ENCODE measurements around the gene MED19. TPM values are rescaled to one million over a fixed set of nuclear protein-coding genes. Genes with fewer than 3 reads are reported as not detected.

The MED19 gene, protein sequence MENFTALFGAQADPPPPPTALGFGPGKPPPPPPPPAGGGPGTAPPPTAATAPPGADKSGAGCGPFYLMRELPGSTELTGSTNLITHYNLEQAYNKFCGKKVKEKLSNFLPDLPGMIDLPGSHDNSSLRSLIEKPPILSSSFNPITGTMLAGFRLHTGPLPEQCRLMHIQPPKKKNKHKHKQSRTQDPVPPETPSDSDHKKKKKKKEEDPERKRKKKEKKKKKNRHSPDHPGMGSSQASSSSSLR
- total RNA-seq (2021; ENCODE audit: unreplicated experiment) (29.7 TPM), Bru-seq, nascent RNA (percentile 74 among the genes with signal in this experiment), BruChase-seq, experiment 1, labeled RNA remaining after a 2-hour chase (percentile 76 among the genes with signal in this experiment), BruChase-seq, experiment 2, labeled RNA remaining after a 6-hour chase (percentile 77 among the genes with signal in this experiment)
- polyA plus RNA-seq (2012; ENCODE audit: insufficient read length) = 33.6 TPM
- long read RNA-seq, transcript MED19-202 (5 exons, 1,203 nt) = major isoform, 48 of 67 reads
- long read RNA-seq, partial matches to known transcripts = 12 of 67 reads
- long read RNA-seq, other reads (novel, unspliced or antisense) = 4 of 67 reads

DNA sequence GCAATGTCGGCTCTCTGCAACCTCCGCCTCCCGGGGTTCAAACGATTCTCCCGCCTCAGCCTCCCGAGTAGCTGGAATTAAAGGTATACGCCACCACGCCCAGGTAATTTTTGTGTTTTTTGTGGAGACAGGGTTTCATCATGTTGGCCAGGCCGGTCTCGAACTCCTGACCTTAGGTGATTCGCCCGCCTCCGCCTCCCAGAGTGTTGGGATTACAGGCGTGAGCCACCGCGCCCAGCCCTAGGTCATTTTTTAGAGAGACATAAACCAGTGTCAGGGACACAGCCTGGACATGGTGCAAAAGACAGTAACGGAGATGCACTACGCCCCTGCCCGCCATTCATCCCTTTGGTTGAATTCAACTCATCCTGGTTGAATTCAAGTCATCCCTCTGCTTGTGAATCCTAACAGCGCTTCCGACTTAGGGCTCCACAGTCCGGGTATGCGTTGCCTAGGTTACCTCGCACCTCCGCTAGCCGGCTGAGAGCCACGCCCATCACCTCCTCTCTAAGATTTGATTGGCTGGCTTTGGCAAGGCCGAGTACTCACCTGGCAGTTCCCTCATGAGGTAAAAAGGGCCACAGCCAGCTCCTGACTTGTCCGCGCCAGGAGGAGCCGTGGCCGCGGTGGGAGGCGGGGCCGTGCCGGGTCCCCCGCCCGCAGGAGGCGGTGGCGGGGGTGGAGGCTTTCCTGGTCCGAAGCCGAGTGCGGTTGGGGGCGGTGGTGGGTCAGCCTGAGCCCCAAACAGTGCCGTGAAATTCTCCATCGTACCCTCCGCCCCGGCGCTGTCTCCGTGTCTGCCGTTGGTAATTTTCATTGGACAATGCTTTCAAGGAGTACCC is at the start of gene MED19:
Gene MED19 (minus strand): TSS at position 802 of the 842 bp plus-strand sequence. CDS start 36 bp downstream, at position 766.
- POLR2A ChIA-PET = interaction anchor here (0.5 to 0.6 kb wide), 3 partner anchors 18 to 146 kb away, joined by 3 read pairs; no protein-coding TSS in a partner anchor
- Histone ChIP-seq H3K27me3 (ENCODE audit: control insufficient read depth, insufficient read depth, low read length) (no peaks in the 10 kb centered on the region), H3K36me3 (ENCODE audit: control insufficient read depth, insufficient read depth, low read length) (peaks cover 7% of the 10 kb centered on the region), H3K27ac (ENCODE audit: low read length) (peak within 1 kb of the TSS; percentile 95), H3K4me1 (ENCODE audit: control insufficient read depth, insufficient read depth, low read length) (peaks cover 17% of the 10 kb centered on the region; the same call in 1 of the 2 replicates), H3K9me3 (ENCODE audit: control insufficient read depth, insufficient read depth, low read depth, low read length) (no peaks in the 10 kb centered on the region), H3K4me3 (ENCODE audit: low read depth in 2 of 2, low read length in 2 of 2) (peak within 1 kb of the TSS; percentile 98)
- TF ChIP-seq POLR2AphosphoS5 (IDR thresholded peaks at IDR 0.05; ENCODE audit: low read depth, low read length) = peak; percentile 21; the same call in 1 of the 2 replicates
- no peak for TF ChIP-seq TCF7L2 (IDR thresholded peaks at IDR 0.05; ENCODE audit: low read depth, low read length)
- TF ChIP-seq, protein P1, sequence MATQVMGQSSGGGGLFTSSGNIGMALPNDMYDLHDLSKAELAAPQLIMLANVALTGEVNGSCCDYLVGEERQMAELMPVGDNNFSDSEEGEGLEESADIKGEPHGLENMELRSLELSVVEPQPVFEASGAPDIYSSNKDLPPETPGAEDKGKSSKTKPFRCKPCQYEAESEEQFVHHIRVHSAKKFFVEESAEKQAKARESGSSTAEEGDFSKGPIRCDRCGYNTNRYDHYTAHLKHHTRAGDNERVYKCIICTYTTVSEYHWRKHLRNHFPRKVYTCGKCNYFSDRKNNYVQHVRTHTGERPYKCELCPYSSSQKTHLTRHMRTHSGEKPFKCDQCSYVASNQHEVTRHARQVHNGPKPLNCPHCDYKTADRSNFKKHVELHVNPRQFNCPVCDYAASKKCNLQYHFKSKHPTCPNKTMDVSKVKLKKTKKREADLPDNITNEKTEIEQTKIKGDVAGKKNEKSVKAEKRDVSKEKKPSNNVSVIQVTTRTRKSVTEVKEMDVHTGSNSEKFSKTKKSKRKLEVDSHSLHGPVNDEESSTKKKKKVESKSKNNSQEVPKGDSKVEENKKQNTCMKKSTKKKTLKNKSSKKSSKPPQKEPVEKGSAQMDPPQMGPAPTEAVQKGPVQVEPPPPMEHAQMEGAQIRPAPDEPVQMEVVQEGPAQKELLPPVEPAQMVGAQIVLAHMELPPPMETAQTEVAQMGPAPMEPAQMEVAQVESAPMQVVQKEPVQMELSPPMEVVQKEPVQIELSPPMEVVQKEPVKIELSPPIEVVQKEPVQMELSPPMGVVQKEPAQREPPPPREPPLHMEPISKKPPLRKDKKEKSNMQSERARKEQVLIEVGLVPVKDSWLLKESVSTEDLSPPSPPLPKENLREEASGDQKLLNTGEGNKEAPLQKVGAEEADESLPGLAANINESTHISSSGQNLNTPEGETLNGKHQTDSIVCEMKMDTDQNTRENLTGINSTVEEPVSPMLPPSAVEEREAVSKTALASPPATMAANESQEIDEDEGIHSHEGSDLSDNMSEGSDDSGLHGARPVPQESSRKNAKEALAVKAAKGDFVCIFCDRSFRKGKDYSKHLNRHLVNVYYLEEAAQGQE (IDR thresholded peaks at IDR 0.05; ENCODE audit: insufficient read depth in 1 of 2, low read depth in 2 of 2, low read length in 1 of 2) = no peak
- TF ChIP-seq SIN3A (IDR thresholded peaks at IDR 0.05; ENCODE audit: borderline replicate concordance, insufficient read depth, low read depth, low read length) = 0 out of 2 replicates have a peak, but pooled peaks have one; percentile 72
- TF ChIP-seq CTCF (IDR thresholded peaks at IDR 0.05) = no peak
- BruUV-seq (replicated peaks) = TSS peak; percentile 84
- intact Hi-C loops (cut with micrococcal nuclease; ENCODE audit: unreplicated experiment) (no loop called here), in situ Hi-C loops (cut with HindIII; ENCODE audit: low pct_unique_long_range_greater_than_20kb, low sequenced_read_pairs) (no loop called here)
- DNase-seq (ENCODE audit: low read depth, low spot score) (peak; percentile 8), ATAC-seq (peak; percentile 76)
- CTCF ChIA-PET = interaction anchor here (0.6 kb wide), 1 partner anchor 14 kb away, joined by 3 read pairs; no protein-coding TSS in a partner anchor

- BruUV-seq (replicated peaks) = no TSS peak
Observed at GRCh38 chr11:57758174-57758573, 46.2 kb upstream of the MED19 start.

More at GRCh38 chr11:57758174-57758573, 46.2 kb upstream of the MED19 start:
- in situ Hi-C loops (cut with HindIII; ENCODE audit: low pct_unique_long_range_greater_than_20kb, low sequenced_read_pairs) = no loop called here
- TF ChIP-seq CTCF (IDR thresholded peaks at IDR 0.05) = no peak
- TF ChIP-seq SIN3A (IDR thresholded peaks at IDR 0.05; ENCODE audit: borderline replicate concordance, insufficient read depth, low read depth, low read length) = no peak
- TF ChIP-seq, protein P1 (IDR thresholded peaks at IDR 0.05; ENCODE audit: insufficient read depth in 1 of 2, low read depth in 2 of 2, low read length in 1 of 2) = no peak
- TF ChIP-seq POLR2AphosphoS5 (IDR thresholded peaks at IDR 0.05; ENCODE audit: low read depth, low read length) = no peak
- no peak for TF ChIP-seq TCF7L2 (IDR thresholded peaks at IDR 0.05; ENCODE audit: low read depth, low read length)
- Histone ChIP-seq H3K27me3 (ENCODE audit: control insufficient read depth, insufficient read depth, low read length) (no peaks in the 10 kb centered on the region), H3K9me3 (ENCODE audit: control insufficient read depth, insufficient read depth, low read depth, low read length) (no peaks in the 10 kb centered on the region), H3K36me3 (ENCODE audit: control insufficient read depth, insufficient read depth, low read length) (peaks cover 8% of the 10 kb centered on the region; the same call in 1 of the 2 replicates), H3K4me1 (ENCODE audit: control insufficient read depth, insufficient read depth, low read length) (peaks cover 3% of the 10 kb centered on the region; the same call in 1 of the 2 replicates), H3K4me3 (ENCODE audit: low read depth in 2 of 2, low read length in 2 of 2) (no peak overlapping the region), H3K27ac (ENCODE audit: low read length) (no peak overlapping the region)
- DNase-seq (ENCODE audit: low read depth, low spot score) (no peak), ATAC-seq (no peak)
- CTCF ChIA-PET = no interaction called here
- POLR2A ChIA-PET = no interaction called here
- intact Hi-C loops (cut with micrococcal nuclease; ENCODE audit: unreplicated experiment) = no loop called here
